ENCODE data around the gene ANKZF1.

DNA sequence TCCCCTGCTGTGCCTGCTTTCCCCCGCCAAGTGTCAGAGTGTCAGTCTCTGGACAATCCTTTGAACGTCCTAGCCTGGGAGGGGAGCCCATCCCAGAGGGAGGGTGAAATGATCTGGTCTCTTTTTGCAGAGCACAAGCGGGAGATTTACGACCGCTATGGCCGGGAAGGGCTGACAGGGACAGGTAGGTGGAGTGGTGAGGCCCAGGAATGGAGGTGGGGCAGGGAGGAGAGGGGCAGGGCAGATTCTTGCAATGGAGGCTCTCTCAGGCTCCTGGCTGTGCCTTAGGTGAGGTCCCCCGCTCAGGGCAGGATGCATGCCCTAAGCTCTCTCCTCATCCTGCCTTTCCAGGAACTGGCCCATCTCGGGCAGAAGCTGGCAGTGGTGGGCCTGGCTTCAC, 52.0 kb downstream of the ANKZF1 start:
- TF ChIP-seq, protein P1, sequence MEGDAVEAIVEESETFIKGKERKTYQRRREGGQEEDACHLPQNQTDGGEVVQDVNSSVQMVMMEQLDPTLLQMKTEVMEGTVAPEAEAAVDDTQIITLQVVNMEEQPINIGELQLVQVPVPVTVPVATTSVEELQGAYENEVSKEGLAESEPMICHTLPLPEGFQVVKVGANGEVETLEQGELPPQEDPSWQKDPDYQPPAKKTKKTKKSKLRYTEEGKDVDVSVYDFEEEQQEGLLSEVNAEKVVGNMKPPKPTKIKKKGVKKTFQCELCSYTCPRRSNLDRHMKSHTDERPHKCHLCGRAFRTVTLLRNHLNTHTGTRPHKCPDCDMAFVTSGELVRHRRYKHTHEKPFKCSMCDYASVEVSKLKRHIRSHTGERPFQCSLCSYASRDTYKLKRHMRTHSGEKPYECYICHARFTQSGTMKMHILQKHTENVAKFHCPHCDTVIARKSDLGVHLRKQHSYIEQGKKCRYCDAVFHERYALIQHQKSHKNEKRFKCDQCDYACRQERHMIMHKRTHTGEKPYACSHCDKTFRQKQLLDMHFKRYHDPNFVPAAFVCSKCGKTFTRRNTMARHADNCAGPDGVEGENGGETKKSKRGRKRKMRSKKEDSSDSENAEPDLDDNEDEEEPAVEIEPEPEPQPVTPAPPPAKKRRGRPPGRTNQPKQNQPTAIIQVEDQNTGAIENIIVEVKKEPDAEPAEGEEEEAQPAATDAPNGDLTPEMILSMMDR (IDR thresholded peaks at IDR 0.05; ENCODE audit: insufficient read depth, low read depth, low read length), result no peak
- no peak for TF ChIP-seq EZH2 (IDR thresholded peaks at IDR 0.05; ENCODE audit: insufficient read depth, low read length)

Measured in astrocyte (in vitro differentiated cells and primary cell).